GM18502 (cell line): ENCODE measurements around the gene SLC39A12.

Experiments used
- ATAC-seq: cut with Tn5 transposase; IDR thresholded peaks from one replicate; pipeline ENCODE4 v1.9.1; 2021; ENCODE audit warnings: mild to moderate bottlenecking; ENCODE audit not compliant: unreplicated experiment, poor library complexity

Gene SLC39A12

GRCh38 chr10:18043148-18044006 is 91.7 kb downstream of the SLC39A12 start:
- ATAC-seq = no peak

- no peak for ATAC-seq
These were observed 93.4 kb downstream of the SLC39A12 start for GRCh38 chr10:18044976-18045720.

GRCh38 chr10:18056583-18056982 is 104.9 kb downstream of the SLC39A12 start:
- no peak for ATAC-seq

- no peak for ATAC-seq
These were observed 108.3 kb downstream of the SLC39A12 start for GRCh38 chr10:18059826-18060559.

DNA sequence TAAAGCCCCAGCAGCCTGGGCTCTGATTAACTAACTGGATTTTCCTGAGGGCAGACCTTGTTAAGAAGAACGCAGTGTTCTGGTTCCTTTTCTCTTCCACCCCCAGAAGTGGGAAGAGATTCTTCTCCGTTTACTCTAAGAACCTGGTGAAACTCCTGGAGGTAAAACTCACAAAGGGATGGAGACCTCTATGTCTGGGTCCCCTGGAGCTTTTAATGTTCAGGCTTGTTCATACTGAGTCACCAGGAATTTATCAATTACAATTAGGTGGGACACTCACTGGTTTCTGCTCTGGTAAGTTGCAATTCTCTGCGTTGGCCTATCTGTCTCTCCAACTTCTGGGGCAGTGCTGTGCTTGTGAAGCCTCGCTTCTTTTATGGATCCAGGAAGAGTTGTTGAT is 115.2 kb downstream of the SLC39A12 start:
- no peak for ATAC-seq

GRCh38 chr10:18068401-18068800 is 116.7 kb downstream of the SLC39A12 start:
- ATAC-seq = no peak

- no peak for ATAC-seq
These were observed 119.9 kb downstream of the SLC39A12 start for GRCh38 chr10:18071591-18071990.

DNA sequence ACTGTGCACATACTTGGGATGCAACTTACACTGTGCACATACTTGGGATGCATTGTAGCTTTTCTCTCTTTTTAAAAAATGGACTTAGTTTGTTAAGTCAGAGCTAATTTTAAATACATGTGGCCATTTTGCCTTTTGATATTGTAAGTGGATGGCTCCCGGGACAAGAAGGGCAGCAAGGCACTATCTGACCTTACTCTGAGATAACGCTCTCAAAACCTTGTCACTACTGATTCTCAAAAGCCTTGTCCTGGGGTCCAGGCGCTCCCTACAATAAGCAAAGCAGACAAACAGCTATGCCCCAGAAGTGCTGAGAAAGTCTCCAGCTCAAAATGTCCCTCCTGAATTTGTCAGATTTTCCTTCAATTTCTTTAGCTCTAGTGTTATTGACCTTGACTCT is 121.6 kb downstream of the SLC39A12 start:
- no peak for ATAC-seq

GRCh38 chr10:18075881-18076280 is 124.2 kb downstream of the SLC39A12 start:
- ATAC-seq = no peak

- ATAC-seq = no peak
These were observed 128.1 kb downstream of the SLC39A12 start for GRCh38 chr10:18079665-18080295.

GRCh38 chr10:18082381-18082780 is 130.7 kb downstream of the SLC39A12 start:
- ATAC-seq = no peak

DNA sequence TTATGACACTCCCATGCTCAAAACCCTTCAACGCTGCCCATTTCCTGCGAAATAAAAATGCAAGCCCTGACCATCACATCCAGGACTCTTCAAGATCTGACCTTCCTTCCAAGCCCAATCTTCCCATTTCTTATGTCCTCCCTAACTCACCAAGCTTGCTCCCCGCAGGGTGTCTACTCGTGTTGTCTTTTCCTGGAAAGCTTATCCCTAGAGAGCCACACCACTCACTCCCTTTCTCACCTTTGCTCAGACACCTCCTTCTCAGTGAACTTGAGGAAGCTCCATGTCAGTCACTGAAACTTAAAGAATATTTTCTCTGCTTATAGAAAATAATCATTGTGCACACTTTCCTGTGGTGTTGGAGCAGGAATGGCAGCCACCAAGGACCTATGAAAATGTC is 134.1 kb downstream of the SLC39A12 start:
- no peak for ATAC-seq

DNA sequence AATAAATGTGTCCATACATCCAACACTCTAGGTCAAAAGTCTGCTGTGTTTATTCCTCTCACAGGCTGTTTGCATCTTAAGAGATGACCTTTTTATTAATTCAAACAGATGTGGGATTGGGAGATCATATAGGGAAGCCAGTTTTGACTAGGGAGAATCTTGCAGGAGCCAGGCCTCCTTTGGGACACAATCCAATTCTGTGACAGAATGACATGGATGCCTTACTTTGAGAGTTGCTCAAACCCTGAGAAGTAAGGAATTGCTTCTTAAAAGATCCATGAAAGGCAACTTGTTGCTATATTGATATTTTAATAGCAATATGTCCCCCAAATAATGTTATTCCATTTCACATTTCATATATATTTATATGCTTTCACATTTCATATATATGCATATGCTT is 135.0 kb downstream of the SLC39A12 start:
- no peak for ATAC-seq

DNA sequence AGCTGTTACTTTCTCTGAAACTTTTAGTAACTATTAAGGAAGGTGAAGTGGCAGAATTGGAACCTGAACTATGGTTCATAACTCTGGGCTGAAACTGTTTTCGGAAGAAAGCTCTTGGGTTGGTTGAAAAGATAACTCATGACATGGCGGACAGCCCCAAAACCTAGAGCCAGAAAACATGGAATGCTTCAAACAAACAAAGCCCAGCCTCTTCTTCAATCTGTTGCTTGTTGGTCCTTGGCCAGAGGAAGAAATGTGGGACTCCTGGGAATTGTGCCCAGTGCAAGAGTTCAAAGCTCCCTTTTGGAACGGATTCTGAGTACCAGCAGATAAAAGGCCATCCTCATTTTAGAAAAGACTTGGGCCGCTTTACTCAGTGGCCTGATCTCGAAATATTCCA is 135.6 kb downstream of the SLC39A12 start:
- no peak for ATAC-seq
